DOHH2 (cell line): Measurements from ENCODE around the gene ETV6.

Experiments used
- CTCF ChIP-seq: fragments of 200-600 bp; sonication (generic); IDR thresholded peaks from one replicate; pipeline ENCODE4 v1.5.1; 2014; ENCODE audit warnings: antibody characterized with exemption, mild to moderate bottlenecking, low read depth, low read length; ENCODE audit not compliant: poor library complexity, severe bottlenecking
- EZH2phosphoT487 ChIP-seq: fragments of 200-600 bp; sonication (generic); IDR thresholded peaks from 2 replicates; pipeline ENCODE4 v1.6.1; 2017; ENCODE audit warnings: borderline replicate concordance, mild to moderate bottlenecking, antibody characterized with exemption, low read length, moderate library complexity, mixed read lengths

DNA sequence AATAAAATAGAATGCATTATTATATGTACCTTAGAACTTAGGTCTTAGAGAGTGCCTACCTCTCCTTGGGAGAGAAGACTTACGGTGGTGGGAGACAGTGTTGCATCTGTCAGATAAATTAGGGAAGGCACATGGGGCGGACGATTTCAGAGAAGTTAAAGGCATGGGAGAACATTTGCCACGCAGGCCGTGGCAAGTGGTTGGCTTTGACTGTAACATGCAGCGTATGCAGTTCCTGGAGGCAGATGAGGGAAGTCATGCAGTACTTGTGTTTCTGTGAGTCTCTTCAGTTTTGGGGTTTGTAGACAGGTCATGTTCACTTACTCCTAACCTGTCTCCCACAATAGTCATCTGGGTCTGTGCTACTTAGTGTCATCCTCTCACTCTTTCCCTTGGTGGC lies 43.6 kb downstream of the ETV6 start:
- TF ChIP-seq CTCF = no peak
- TF ChIP-seq EZH2phosphoT487 = no peak
